Measurements from ENCODE around the gene TLR5. TPM values are rescaled to one million over a fixed set of nuclear protein-coding genes. Genes with fewer than 3 reads are reported as not detected.

TLR5 gene
- total RNA-seq, 1 experiment from 2014 or later: 1.8 TPM

DNA sequence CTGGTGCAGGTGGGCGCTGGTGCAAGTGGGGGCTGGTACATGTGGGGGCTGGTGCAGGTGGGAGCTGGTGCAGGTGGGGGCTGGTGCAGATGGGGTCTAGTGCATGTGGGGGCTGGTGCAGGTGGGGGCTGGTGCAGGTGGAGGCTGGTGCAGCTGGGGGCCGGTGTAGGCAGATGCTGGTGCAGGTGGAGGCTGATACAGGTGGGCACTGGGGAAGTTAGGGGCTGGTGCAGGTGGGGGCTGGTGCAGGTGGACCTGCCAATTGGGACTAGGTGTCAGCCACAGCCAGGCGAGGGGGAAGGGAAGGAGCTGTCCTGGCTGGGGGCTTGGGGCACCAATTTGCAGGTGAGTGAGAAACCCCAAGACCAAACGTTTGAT lies 46.5 kb upstream of the TLR5 start:
- ChIA-PET CTCF (no interaction called here), POLR2A (no interaction called here)
- no peak for DNase-seq
- Histone ChIP-seq H3K36me3 (ENCODE audit: control insufficient read depth, insufficient read depth, low read length) (no peaks in the 10 kb centered on the region), H3K4me3 (ENCODE audit: low read depth, low read length) (no peak overlapping the region), H3K4me1 (no peaks in the 10 kb centered on the region), H3K27me3 (replicated peaks; ENCODE audit: control insufficient read depth, insufficient read depth, low read length) (no peaks in the 10 kb centered on the region), H3K9me3 (no peaks in the 10 kb centered on the region)
- H3K4me1 Mint-ChIP-seq (ENCODE audit: low read depth, unreplicated experiment): peaks cover 13% of the 10 kb centered on the region
- H3K4me3 Mint-ChIP-seq (ENCODE audit: unreplicated experiment): no peak overlapping the region
- no peaks in the 10 kb centered on the region for H3K9me3 Mint-ChIP-seq (ENCODE audit: unreplicated experiment)
- H3K27ac Mint-ChIP-seq (ENCODE audit: unreplicated experiment): no peak overlapping the region
- intact Hi-C loops (cut with micrococcal nuclease; ENCODE audit: unreplicated experiment): no loop called here
- no peaks in the 10 kb centered on the region for H3K36me3 Mint-ChIP-seq (ENCODE audit: insufficient read depth, unreplicated experiment)
- TF ChIP-seq, protein P1, sequence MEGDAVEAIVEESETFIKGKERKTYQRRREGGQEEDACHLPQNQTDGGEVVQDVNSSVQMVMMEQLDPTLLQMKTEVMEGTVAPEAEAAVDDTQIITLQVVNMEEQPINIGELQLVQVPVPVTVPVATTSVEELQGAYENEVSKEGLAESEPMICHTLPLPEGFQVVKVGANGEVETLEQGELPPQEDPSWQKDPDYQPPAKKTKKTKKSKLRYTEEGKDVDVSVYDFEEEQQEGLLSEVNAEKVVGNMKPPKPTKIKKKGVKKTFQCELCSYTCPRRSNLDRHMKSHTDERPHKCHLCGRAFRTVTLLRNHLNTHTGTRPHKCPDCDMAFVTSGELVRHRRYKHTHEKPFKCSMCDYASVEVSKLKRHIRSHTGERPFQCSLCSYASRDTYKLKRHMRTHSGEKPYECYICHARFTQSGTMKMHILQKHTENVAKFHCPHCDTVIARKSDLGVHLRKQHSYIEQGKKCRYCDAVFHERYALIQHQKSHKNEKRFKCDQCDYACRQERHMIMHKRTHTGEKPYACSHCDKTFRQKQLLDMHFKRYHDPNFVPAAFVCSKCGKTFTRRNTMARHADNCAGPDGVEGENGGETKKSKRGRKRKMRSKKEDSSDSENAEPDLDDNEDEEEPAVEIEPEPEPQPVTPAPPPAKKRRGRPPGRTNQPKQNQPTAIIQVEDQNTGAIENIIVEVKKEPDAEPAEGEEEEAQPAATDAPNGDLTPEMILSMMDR (IDR thresholded peaks at IDR 0.05; ENCODE audit: insufficient read depth in 1 of 2, low read depth in 1 of 2, low read length in 1 of 2, severe bottlenecking in 1 of 2, unreplicated experiment in 1 of 2): no peak
- no peaks in the 10 kb centered on the region for H3K27me3 Mint-ChIP-seq (ENCODE audit: insufficient read depth, unreplicated experiment)
- no TSS peak for BruUV-seq (replicated peaks)

DNA sequence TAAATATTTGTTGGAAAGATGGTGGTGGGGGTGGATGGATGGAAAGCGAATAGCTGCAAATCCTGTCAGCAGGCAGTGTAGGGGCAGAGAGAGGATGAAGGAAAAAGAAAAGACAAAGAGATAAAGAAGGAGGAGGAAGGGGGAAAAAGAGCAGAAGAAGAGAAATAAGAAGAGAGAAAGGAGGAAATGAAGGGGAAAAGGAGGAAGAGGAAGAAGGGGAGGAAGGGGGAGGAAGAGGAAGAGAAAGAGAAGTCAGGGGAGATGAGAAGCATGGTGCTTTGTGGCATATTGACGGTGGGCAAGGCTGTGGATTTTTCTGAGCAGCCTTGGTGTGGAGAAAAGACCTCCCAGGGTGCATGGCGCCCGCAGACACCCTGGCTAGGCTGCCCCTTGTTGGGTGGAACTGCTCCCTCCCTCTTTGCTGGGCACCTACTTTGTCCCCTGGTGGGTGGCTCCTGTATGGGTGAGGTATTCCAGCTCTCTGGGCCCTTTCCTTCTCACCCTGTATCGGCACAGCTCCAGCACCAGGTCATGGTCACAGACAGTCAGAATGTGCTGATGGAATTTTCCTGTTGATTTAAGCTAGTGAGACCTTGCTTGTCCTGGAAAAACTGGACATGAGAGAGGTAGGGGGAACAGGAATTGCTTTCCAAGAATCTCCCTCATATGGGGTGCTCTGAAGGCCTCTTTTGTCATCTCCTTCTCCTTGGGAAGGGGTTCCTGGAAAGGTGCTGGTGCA lies 45.7 kb upstream of the TLR5 start:
- no peaks in the 10 kb centered on the region for H3K9me3 Mint-ChIP-seq (ENCODE audit: unreplicated experiment)
- H3K27me3 Mint-ChIP-seq (ENCODE audit: insufficient read depth, unreplicated experiment): no peaks in the 10 kb centered on the region
- ChIA-PET CTCF (no interaction called here), POLR2A (no interaction called here)
- no peak overlapping the region for H3K4me3 Mint-ChIP-seq (ENCODE audit: unreplicated experiment)
- Histone ChIP-seq H3K4me3 (ENCODE audit: low read depth, low read length) (no peak overlapping the region), H3K9me3 (no peaks in the 10 kb centered on the region), H3K4me1 (no peaks in the 10 kb centered on the region), H3K27me3 (replicated peaks; ENCODE audit: control insufficient read depth, insufficient read depth, low read length) (no peaks in the 10 kb centered on the region), H3K36me3 (ENCODE audit: control insufficient read depth, insufficient read depth, low read length) (no peaks in the 10 kb centered on the region)
- no peak overlapping the region for H3K27ac Mint-ChIP-seq (ENCODE audit: unreplicated experiment)
- H3K4me1 Mint-ChIP-seq (ENCODE audit: low read depth, unreplicated experiment): peaks cover 13% of the 10 kb centered on the region
- TF ChIP-seq, protein P1 (IDR thresholded peaks at IDR 0.05; ENCODE audit: insufficient read depth in 1 of 2, low read depth in 1 of 2, low read length in 1 of 2, severe bottlenecking in 1 of 2, unreplicated experiment in 1 of 2): no peak
- H3K36me3 Mint-ChIP-seq (ENCODE audit: insufficient read depth, unreplicated experiment): no peaks in the 10 kb centered on the region
- intact Hi-C loops (cut with micrococcal nuclease; ENCODE audit: unreplicated experiment): no loop called here
- no peak for DNase-seq
- BruUV-seq (replicated peaks): no TSS peak

DNA sequence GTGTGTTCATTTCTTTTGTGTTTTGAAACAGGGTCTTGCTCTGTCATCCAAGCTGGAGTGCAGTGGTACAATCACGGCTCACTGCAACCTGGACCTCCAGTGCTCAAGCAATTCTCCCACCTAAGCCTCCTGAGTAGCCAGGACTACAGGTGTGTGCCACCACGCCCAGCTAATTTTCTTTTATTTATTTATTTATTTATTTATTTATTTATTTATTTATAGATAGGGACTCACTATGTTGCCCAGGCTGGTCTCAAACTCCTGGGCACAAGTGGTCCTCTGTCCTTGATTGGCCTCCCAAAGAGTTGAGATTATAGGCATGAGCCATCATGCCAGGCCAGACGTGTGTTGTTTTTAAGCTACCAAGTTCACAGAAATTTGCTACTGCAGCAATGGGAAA lies 43.8 kb upstream of the TLR5 start:
- intact Hi-C loops (cut with micrococcal nuclease; ENCODE audit: unreplicated experiment): no loop called here
- CTCF ChIA-PET: no interaction called here

More for the DNA sequence above, 43.8 kb upstream of the TLR5 start:
- no peaks in the 10 kb centered on the region for H3K4me1 ChIP-seq
- Mint-ChIP-seq H3K4me3 (ENCODE audit: unreplicated experiment) (no peak overlapping the region), H3K36me3 (ENCODE audit: insufficient read depth, unreplicated experiment) (no peaks in the 10 kb centered on the region), H3K27ac (ENCODE audit: unreplicated experiment) (no peak overlapping the region), H3K27me3 (ENCODE audit: insufficient read depth, unreplicated experiment) (peaks cover 4% of the 10 kb centered on the region), H3K4me1 (ENCODE audit: low read depth, unreplicated experiment) (peaks cover 13% of the 10 kb centered on the region), H3K9me3 (ENCODE audit: unreplicated experiment) (no peaks in the 10 kb centered on the region)
- TF ChIP-seq, protein P1 (IDR thresholded peaks at IDR 0.05; ENCODE audit: insufficient read depth in 1 of 2, low read depth in 1 of 2, low read length in 1 of 2, severe bottlenecking in 1 of 2, unreplicated experiment in 1 of 2): no peak
- no peaks in the 10 kb centered on the region for H3K9me3 ChIP-seq
- POLR2A ChIA-PET: no interaction called here
- no peak overlapping the region for H3K4me3 ChIP-seq (ENCODE audit: low read depth, low read length)
- no TSS peak for BruUV-seq (replicated peaks)
- H3K27me3 ChIP-seq (replicated peaks; ENCODE audit: control insufficient read depth, insufficient read depth, low read length): no peaks in the 10 kb centered on the region
- DNase-seq: no peak
- no peaks in the 10 kb centered on the region for H3K36me3 ChIP-seq (ENCODE audit: control insufficient read depth, insufficient read depth, low read length)
